Suprapubic skin (tissue), 4 donors: ENCODE data around the gene RCN2. TPM values are rescaled to one million over a fixed set of nuclear protein-coding genes. Genes with fewer than 3 reads are reported as not detected.

ENCODE experiments used
- DNase-seq, 2 donors: peaks; one replicate each; pipeline ENCODE4 v3.0.0-alpha.2; 2019; ENCODE audit warnings: low spot score in 2 of 2
- H3K27ac ChIP-seq: fragments of 200-600 bp; sonication (generic); one replicate; pipeline ENCODE4 v1.5.1; 2019
- H3K27me3 ChIP-seq: fragments of 200-600 bp; sonication (generic); one replicate; pipeline ENCODE4 v1.5.1; 2019
- H3K36me3 ChIP-seq: fragments of 200-600 bp; sonication (generic); one replicate; pipeline ENCODE4 v1.5.1; 2019
- H3K4me1 ChIP-seq: fragments of 200-600 bp; sonication (generic); one replicate; pipeline ENCODE4 v1.5.1; 2019
- H3K4me3 ChIP-seq: fragments of 200-600 bp; sonication (generic); one replicate; pipeline ENCODE4 v1.5.1; 2019; ENCODE audit warnings: mild to moderate bottlenecking
- H3K9me3 ChIP-seq: fragments of 200-600 bp; sonication (generic); one replicate; pipeline ENCODE4 v1.5.1; 2019
- CTCF ChIP-seq, 2 donors: fragments of 200-600 bp in 1 of 2; fragments of 450-650 bp in 1 of 2; sonication (generic) in 1 of 2; IDR thresholded peaks; one replicate each; pipeline ENCODE4 v1.5.1; 2016 to 2019; ENCODE audit warnings: antibody characterized with exemption in 2 of 2, mild to moderate bottlenecking in 1 of 2, moderate library complexity in 1 of 2
- EP300 ChIP-seq: sonication (generic); formaldehyde crosslinking; IDR thresholded peaks from one replicate; pipeline ENCODE4 v1.6.1; 2017; ENCODE audit warnings: antibody characterized with exemption
- POLR2A ChIP-seq, 2 donors: fragments of 450-650 bp; IDR thresholded peaks; one replicate each; pipeline ENCODE4 v1.6.1; 2017; ENCODE audit warnings: antibody characterized with exemption in 2 of 2, mild to moderate bottlenecking in 2 of 2, moderate library complexity in 2 of 2
- POLR2AphosphoS5 ChIP-seq, 3 donors: sonication (generic); formaldehyde crosslinking; IDR thresholded peaks; one replicate each; pipeline ENCODE4 v1.6.1; 2017; ENCODE audit warnings: antibody characterized with exemption in 3 of 3
- WGBS: methylation state at CpG from one replicate; pipeline ENCODE4 v1.1.5; 2018; 5-methylcytosine and 5-hydroxymethylcytosine counted together
- total RNA-seq, 4 donors: library from RNA; depleted of rRNA; stranded (reverse); fragments of >200 nt; gene quantifications; one replicate each; pipeline ENCODE4 v1.1.0, GENCODE V29; 2016

Gene RCN2
- total RNA-seq, 4 donors from 2014 or later = 18.3 to 33.1 (median 23.6) TPM

DNA sequence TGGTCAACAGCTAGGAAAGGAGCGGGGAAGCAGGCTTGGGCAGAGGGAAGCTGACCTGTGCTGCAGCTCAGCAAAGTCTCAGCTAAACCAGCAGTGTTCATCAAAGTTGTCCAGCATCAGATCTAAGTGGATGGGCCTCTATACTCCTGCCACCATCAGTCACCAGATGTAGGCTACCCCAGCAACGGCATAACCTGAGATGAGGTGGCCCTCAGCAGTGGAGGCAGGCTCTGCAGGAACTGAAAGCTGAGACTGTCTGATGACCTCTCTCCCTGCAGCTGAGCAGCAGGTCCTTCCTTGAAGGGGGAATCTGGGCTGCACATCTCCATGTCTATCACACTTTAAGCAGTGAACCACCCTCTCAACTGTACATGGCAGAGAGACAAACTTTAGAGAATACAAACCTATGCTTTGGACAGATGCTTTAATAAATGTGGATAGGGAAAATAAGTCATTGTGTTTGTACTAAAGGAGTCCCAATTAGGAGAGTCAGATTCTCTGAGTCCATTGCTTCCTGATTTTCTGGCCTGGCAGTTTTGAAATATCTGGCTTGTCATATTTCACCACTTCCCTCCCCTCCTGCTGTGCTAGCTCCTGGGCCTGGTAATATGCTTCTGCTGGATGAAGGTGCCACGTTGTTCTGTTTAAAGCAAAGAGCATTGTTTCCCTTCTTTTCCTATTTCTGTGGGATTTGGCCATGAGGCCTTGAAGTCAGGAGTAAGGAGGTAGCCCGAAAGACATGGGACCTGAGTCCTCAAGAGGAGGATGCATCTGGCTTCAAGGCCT lies 52.2 kb downstream of the RCN2 start:
- H3K4me1 ChIP-seq = peaks cover 2% of the 10 kb centered on the region
- H3K27ac ChIP-seq = no peak overlapping the region
- H3K4me3 ChIP-seq = no peak overlapping the region
- no peaks in the 10 kb centered on the region for H3K36me3 ChIP-seq
- WGBS = 72% methylated on average over 4 of the region's 4 CpGs
- no peaks in the 10 kb centered on the region for H3K27me3 ChIP-seq
- H3K9me3 ChIP-seq = no peaks in the 10 kb centered on the region
- no peak for DNase-seq
- no peak for TF ChIP-seq EP300

- Histone ChIP-seq H3K9me3 (no peaks in the 10 kb centered on the region), H3K27me3 (no peaks in the 10 kb centered on the region), H3K27ac (no peak overlapping the region), H3K4me1 (peaks cover 4% of the 10 kb centered on the region), H3K4me3 (no peak overlapping the region), H3K36me3 (no peaks in the 10 kb centered on the region)
- TF ChIP-seq CTCF (IDR thresholded peaks at IDR 0.05) (no peak), EP300 (no peak), POLR2AphosphoS5 (IDR thresholded peaks at IDR 0.05) (no peak), POLR2A (IDR thresholded peaks at IDR 0.05) (no peak)
- 74% methylated on average over 3 of the region's 3 CpGs for WGBS
- DNase-seq = peak in 1 of 2 donors; percentile 14
These were observed 55.2 kb downstream of the RCN2 start for GRCh38 chr15:76986743-76987142.

DNA sequence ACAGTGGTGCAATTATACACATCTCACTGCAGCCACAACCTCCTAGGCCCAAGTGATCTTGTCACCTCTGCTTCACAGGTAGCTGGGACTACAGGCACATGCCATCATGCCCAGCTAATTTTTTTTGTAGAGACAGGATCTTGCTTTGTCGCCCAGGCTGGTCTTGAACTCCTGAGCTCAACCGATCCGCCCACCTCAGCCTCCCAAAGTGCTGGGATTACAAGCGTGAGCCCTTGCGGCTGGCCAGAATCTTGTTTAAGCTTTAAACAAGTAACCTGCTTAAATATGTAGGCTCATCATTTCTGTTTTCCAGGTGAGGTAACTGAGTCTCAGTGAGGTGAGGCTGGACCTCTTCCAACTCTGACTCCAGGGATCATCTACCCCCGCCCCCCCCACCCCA lies 55.7 kb downstream of the RCN2 start:
- 93% methylated on average over 5 of the region's 6 CpGs for WGBS
- TF ChIP-seq EP300 (no peak), CTCF (IDR thresholded peaks at IDR 0.05) (no peak), POLR2AphosphoS5 (IDR thresholded peaks at IDR 0.05) (no peak), POLR2A (IDR thresholded peaks at IDR 0.05) (no peak)
- Histone ChIP-seq H3K27ac (no peak overlapping the region), H3K36me3 (no peaks in the 10 kb centered on the region), H3K9me3 (no peaks in the 10 kb centered on the region), H3K4me1 (peaks cover 4% of the 10 kb centered on the region), H3K27me3 (no peaks in the 10 kb centered on the region), H3K4me3 (no peak overlapping the region)
- no peak for DNase-seq

DNA sequence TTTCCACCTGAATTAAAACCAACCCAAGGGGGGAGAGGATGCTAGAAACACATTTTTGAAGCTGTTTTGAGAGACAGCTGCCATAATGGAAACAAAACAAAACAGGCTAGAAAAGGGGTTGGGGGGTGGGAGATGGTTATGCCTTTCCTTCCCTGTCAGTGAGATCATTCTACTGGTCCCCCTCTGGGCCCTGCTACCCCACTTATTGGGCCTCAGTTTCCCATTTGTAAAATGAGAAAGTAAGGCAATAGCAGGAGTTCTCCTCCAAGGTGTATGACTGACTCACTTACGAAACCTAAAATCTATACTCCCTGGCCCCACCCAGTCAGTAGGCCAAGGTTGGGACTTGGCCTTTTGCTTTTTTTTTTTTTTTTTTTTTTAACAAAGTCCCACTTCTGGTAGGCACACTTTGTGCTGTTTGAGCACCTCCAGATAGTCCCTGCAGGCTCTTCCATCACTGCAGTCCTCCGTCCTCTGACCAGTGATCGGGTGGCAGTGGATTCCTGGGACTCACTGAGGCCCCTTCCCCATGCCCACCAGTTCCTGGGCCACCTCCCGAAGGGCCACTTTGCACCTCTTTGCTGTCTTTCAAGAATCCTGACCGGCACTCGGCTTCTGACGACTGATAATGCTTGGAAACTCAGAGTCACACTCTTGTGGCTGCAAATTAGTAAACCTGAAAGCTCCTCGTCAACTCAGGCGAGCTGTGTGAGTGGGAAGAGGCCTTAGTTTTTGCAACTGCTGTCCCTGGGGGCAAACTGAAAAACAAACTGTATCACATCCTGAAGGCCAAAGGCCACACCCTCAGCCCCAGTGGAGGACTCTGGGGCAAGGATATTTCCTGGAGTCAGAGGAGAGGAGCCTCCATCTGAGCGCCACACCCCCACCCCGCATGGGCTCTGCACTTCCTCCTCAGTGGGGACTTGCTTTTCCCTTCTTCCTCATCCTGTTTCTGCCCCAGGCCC lies 56.6 kb downstream of the RCN2 start:
- Histone ChIP-seq H3K27ac (no peak overlapping the region), H3K36me3 (no peaks in the 10 kb centered on the region), H3K4me3 (no peak overlapping the region), H3K4me1 (peaks cover 4% of the 10 kb centered on the region), H3K9me3 (no peaks in the 10 kb centered on the region), H3K27me3 (no peaks in the 10 kb centered on the region)
- WGBS = 82% methylated on average over 11 of the region's 11 CpGs
- TF ChIP-seq POLR2A (IDR thresholded peaks at IDR 0.05) (no peak), CTCF (IDR thresholded peaks at IDR 0.05) (no peak), POLR2AphosphoS5 (IDR thresholded peaks at IDR 0.05) (no peak), EP300 (no peak)
- DNase-seq = peak in 1 of 2 donors; percentile 72

DNA sequence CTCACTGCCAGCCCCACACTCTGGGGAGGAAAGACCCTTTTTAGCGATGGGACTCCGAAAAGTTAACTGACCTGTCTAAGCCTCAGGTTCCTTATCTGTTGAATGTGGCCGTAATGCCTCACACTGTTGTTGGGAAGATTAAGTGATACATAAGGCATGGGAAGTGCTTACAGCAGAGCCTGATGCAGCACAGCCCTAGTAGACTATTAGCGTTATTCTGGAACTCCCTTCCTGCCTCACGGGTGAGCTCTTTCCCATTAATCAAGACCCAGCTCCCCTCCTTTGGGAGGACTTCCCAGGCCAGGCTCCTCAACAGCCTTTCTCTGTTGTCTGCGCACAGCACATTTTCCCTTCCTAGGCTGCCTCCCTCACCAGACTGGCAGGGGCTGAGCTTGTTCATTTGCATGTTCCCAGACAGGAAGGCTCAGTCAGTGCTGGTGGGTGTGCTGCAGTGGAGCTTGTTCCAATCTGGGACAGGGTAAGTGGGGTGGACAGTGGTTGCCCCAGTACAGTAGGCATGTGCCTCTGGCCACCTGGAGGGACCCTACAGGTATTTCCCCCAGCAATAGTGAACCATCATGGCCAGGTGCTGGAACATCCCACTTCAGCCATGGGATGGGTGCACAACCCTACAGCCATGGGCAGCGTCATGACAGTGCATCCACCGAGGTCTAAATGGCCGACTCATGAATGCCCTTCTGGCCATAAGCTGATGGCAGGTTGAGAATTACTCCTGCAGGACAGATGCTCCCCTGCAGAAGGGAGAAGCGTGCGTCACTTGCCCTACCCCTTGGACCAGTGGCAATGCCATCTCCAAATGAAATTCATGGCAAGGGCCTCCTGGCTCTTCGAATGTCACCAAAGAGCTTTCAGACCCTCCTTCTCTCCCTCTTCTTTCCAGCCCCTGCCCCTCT lies 57.6 kb downstream of the RCN2 start:
- peak; percentile 45 to 76 for DNase-seq
- no peak for TF ChIP-seq POLR2A (IDR thresholded peaks at IDR 0.05)
- TF ChIP-seq EP300 = no peak
- no peak for TF ChIP-seq POLR2AphosphoS5 (IDR thresholded peaks at IDR 0.05)
- no peak for TF ChIP-seq CTCF (IDR thresholded peaks at IDR 0.05)
- Histone ChIP-seq H3K4me1 (peaks cover 13% of the 10 kb centered on the region), H3K4me3 (no peak overlapping the region), H3K9me3 (no peaks in the 10 kb centered on the region), H3K27ac (no peak overlapping the region), H3K36me3 (no peaks in the 10 kb centered on the region), H3K27me3 (no peaks in the 10 kb centered on the region)
- WGBS = 81% methylated on average over 9 of the region's 12 CpGs
